Glomerular visceral epithelial cell (primary cell): ENCODE results near the gene MT1F.
"Not testable (repeated sequence)": the region's sequence is repeated elsewhere in the genome, so short reads cannot be mapped to it uniquely, and the experiment has no call there.

Source experiments
- DNase-seq: peaks from one replicate; pipeline ENCODE4 v3.0.0-alpha.2; 2016; ENCODE audit errors: extremely low spot score

Gene MT1F

DNA sequence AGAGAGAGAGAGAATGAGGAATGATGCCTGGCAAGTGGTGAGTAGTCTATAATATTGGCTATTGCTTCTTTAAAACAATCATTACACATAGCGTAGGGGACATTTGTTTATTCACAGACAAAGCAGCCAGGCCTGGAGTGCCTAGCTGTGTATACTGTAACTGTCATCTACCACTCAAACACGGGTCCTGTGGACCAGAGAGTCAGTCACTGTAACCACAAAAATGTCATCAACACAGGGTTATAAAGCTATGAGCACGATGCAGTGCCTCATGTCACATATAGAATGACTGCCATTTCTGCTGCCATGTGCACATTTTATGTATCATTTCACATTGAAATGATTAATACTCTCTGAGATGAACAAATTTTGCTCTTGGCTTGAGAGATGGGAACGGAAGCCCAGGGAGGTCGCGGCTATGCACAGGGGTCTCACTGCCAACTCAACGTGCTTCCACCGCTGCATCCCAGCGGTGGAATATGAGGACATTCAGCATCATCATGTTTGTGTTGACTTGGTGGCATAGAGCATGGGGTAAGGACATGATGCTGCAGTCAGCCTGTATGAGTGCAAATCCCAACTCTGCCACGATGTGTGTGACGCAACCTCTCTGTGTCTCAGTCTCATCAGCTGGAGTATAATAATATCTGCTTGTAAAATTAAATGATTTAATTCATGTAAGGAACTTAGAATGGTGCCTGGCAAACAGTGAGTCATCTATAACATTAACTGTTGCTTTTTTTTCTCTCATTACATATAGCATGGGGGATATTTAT lies 15.2 kb downstream of the MT1F start:
- no peak for DNase-seq

DNA sequence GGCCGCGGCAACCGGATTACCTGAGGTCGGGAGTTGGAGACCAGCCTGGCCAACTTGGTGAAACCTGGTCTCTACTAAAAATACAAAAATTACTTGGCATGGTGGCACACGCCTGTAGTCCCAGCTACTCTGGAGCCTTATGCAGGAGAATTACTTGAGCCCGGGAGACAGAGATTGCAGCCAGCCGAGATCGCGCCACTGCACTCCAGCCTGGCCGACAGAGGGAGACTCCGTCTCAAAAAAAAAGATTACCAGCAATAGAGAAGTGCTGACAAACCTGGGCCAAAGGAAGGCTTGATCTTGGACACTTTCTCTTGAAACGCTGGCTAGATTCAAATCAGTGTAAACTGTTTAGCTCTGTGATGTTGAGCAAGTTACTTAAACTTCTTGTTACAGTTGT lies 16.2 kb downstream of the MT1F start:
- DNase-seq: peak; percentile 39

DNA sequence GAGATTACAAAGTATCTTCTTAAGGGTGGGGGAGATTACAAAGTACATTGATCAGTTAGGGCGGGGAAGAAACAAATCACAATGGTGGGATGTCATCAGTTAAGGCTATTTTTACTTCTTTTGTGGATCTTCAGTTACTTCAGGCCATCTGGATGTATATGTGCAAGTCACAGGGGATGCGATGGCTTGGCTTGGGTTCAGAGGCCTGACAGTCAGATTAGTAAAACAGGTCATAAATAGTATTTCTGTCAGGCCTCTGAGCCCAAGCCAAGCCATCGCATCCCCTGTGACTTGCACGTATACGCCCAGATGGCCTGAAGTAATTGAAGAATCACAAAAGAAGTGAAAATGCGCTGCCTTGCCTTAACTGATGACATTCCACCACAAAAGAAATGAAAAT lies 16.8 kb downstream of the MT1F start:
- DNase-seq: not testable (repeated sequence)

DNA sequence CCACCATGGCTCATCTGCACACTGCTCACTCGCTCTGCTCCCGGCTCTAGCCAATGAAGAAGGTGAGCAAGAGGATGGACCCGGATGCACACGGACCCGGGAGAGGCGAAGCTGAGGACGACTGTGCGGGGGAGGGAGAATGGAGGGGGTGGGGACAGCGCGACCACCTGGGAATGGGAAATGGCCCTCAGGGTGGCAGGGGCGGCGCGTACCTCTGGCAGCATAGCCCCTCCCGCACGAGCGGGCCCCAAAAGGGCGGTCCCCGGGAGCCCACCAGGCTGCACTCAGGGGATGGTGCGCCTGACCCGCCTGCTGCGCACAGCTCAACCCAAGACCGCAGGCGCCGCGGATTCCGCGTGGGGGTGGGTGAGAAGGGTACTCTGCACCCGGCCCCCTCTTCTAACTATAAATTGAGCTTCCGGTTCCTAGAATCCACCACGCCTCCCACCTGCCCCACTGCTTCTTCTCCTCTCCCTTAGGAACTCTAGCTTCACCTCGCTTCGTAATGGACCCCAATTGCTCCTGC lies 18.0 kb downstream of the MT1F start:
- DNase-seq: no peak

DNA sequence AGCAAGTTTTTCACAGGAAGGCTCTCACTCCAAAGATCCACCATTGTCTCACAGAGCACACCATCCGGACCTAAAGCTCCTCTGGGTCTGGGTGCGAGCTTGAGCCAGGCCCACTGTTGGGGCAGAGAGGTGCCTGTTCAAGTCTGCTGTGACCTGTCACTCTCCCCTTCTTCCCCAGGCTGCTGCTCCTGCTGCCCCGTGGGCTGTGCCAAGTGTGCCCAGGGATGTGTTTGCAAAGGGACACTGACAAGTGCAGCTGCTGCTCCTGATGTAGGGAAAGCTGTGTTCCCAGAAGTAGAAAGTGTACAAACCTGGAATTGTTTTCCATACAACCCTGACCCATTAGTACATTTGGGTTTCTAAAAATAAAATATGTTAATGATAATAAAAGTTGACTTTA lies 19.7 kb downstream of the MT1F start:
- DNase-seq: no peak

DNA sequence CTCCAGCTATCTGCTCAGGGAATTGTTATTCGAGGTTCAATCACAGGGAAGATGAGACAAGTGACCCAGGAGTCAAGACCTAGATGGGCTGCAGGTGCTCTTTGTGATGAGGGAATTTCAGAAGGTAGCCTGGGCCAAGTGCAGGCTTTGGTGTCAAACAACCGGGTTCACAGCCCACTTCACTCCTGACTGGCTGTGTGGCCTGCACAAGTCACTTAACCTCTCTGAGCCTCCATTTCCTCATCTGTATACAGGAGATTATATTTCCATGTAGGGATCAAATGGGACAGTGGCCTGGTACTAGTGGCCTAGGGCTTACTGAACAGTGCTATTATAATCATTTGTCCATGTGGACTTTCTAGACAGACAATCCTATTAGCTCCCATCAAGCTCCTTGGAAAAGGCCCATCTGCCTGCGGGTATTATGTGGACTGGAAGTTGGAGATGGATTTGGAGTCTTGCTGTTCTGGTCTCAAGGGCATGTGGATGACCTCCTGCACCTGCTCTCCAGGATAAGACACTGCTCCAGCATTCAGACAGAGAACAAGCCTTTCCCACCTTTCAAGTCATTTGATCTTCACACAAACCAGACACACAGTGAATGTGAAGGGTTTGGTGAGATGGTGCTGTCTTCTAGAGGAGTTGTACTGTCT lies 21.4 kb downstream of the MT1F start:
- no peak for DNase-seq

DNA sequence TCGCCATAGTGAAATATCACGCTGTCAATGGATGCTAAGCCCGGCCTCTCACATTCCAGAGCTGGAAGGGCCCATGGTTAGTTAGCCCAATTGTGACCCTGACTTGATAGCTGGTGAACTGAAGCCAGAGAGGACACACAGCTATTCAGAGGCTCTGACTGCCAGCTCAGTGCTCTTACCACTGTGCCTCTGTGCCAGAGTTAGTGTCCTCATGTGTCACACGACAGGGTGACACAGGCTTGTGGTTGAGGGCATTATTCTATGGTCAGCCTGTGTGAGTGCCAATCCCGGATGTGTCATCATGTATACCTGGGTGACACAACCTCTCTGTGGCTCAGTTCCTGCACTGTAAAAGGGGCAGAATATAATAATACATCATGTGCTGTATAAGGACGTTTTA lies 22.1 kb downstream of the MT1F start:
- no peak for DNase-seq

DNA sequence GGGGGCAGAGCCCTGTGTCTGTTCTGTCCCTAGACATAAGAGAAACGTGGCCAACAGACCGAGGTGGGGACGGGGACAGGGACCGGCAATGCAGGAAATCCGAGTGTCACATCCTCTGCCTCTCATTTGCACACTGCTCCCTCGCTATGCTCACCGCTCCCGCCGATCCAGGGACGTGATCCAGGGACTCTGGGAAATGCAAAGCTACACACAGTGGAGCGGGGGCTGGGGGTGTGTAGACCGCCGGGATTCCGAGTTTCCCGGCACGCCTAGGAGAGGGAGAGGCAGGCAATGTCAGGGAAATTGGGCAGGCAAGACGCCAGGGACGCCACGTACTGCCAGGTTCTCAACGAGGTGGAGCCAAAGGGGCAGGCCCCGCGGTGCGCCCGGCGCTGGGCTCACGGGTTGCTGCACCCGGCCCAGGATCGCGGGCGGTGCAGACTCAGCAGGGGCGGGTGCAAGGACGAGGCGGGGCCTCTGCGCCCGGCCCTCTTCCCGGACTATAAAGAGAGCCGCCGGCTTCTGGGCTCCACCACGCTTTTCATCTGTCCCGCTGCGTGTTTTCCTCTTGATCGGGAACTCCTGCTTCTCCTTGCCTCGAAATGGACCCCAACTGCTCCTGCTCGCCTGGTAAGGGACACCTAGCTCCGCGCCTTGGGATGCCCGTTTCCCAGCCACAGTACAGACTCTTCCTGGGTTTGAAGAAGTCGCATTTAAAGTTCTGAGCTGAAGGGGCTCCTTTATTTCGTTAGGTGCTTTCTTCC lies 24.4 kb downstream of the MT1F start, which contains the start of gene MT1X:
Gene MT1X, plus strand, starts transcription at position 532 of the 764 bp plus-strand sequence. Its CDS starts 71 bp downstream, at position 603.
- peak; percentile 92 for DNase-seq

DNA sequence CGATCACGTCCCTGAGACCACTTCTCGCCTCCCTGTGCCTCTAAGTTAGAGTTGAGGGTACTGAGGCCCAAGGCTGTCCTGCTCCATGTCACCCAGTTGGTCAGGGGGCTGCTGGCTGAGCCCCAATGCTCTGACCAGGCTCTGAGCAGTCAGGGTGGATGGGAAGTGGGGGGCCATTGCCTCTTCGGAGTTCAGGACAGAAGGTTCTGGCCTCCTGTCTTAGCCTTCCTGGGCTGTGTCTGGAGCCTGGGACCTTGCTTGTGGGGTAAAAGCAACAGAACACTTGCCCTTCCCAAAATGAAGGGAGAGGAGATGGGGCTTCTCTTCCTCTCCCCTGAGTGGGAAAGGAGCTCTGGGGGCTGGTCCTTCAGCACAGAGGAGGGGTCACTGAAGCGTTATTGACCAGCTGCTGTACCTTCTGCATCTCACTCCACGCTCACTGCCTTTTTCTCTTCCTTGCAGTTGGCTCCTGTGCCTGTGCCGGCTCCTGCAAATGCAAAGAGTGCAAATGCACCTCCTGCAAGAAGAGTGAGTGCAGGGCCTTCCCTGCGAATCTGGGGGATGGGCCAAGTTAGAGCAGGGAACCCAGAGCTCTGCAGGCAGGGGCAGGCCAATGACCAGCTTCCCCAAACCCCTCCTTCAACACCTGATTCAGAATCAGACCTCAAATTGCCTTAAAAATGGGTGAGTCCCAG lies 25.1 kb downstream of the MT1F start:
- no peak for DNase-seq

DNA sequence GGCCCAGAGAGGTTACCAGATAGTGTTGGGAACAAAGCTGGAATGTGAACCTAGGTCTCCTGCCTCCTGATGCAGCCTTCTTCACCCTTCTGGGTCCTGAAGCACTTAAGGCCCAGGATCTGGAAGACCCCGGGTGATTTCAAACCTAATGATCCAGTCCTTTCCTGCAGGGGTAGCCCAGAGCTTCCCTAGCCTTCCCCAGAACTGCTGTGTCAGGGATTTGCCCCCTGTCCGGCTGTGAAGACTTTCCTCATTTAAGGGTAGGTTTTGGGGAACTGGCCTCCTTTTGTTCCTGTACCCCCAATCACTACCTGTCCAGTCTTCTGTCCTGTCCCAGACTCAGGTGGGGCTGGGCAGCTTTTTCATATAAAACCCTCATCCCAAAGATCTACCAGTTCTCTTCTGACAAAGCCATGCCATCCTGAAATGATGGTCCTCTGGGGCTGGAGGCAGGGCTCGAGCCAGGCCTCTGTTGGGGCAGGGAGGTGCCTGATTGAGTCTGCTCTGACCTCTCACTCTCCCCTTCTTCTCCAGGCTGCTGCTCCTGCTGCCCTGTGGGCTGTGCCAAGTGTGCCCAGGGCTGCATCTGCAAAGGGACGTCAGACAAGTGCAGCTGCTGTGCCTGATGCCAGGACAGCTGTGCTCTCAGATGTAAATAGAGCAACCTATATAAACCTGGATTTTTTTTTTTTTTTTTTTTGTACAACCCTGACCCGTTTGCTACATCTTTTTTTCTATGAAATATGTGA lies 25.8 kb downstream of the MT1F start:
- no peak for DNase-seq

DNA sequence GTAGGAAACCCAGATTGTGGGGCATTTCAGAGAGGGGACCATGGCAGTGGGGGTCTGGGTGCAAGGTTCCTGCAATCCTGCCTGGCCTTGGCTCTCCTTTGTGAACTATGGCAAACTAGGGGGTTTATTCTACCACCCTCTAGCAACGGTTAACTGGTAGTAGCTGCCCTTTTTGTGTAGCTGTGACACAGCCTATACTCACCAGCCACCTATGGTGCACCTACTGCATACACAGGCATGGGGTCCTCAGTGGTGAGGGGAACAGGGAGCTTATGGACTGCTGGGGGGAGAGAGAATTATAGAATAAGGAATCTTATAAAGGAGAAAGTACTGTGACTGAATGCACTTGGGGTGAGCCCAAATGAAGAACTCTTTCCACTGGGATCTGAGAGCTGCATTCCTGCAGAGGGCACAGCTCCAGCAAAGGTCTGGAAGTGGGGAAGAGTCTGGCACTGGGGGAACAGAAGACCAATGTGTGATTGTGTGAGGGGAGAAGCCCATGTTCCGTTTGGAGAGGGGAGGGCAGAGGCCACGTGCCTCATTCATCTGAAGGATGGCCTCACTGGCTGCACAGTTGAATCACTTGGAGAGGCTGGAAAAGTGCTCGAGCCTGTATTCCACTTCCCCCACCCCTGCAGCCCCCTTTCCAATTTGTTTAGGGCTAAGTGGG lies 26.6 kb downstream of the MT1F start:
- DNase-seq: no peak

DNA sequence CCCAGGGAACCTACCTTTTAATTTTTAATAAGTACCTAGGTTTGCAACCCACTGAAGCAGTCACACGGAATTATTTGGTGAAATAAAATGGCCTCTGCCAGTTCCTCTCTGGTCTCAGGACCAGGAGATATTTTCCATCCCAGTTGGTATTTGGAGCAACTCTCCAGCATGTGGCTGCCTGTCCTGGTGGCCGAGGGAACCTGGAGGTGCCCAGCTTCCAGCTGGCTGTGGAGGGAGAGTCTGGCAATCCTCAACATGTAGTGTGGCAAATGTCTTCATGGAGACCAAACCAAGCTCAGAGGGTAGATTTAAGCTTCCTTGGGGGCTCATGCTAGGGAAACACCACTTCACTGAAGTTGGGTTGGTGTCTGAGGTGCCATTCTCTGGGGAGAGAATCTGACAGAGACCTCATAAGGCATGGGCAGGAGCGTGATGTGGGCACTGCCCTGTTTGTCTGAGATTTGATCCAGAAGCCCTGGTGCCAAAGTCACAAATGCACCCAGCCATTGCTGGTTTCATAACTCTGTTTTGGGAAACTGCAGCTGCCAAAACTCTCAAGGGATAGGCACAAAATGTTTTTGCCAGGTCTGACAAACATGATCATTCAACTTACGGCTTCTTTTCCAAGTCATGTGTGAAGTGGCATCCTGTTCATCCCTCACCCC lies 27.3 kb downstream of the MT1F start:
- no peak for DNase-seq

DNA sequence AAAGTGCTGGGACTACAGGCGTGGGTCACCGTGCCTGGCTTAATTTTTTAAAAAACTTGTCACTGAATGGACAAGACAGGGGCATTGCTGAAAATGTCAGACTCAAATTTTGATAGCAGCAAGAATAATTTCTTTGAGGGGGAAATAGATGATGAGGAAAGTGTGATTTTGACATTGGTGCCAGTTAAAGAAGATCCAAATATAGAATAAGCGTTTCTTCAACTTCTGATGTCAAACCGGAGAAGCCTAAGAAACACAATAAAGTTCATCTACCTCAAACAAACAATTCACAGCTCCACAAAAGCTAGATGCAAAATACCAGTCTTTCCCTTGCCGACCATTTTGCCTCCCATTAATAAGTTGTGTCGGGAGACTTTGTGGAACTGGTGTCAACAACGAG lies 29.0 kb downstream of the MT1F start:
- DNase-seq: no peak

DNA sequence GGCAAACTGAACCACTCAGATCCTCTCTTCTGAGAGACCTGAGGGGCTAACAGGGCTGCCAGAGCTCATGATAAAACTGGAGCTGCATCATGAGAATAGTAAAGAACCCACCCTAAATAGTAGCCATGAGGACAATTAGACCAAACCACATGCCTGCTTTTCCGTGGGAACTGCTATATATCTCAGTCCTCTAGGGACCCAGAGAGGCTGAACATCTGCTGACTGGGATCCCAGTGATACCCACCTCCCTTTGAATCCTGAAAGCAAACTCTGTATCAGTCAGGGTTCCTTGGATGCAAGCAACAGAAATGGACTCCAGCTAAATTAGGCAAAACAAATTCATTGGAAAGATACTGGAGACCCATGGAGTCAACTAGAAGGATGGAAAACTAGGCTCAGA lies 31.0 kb downstream of the MT1F start:
- DNase-seq: no peak

DNA sequence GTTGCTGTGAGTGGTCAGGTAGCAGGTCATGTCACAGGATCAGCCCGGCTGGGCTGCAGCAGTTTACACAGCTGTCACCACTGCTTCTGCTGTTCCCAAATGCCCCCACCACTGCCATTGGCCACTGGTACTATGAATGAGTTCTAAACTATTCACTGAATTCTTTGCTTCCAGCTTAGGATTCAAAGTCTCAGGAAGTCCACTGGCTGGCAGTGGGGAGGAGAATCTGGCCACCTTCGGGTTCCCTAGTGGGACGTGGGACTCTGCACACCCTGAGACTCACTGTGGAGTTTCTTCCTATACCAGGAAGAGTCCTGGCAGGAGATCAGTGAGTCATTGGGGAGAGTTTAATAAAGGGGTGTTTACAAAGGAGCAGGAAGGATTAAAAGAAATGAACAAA lies 31.4 kb downstream of the MT1F start:
- no peak for DNase-seq

DNA sequence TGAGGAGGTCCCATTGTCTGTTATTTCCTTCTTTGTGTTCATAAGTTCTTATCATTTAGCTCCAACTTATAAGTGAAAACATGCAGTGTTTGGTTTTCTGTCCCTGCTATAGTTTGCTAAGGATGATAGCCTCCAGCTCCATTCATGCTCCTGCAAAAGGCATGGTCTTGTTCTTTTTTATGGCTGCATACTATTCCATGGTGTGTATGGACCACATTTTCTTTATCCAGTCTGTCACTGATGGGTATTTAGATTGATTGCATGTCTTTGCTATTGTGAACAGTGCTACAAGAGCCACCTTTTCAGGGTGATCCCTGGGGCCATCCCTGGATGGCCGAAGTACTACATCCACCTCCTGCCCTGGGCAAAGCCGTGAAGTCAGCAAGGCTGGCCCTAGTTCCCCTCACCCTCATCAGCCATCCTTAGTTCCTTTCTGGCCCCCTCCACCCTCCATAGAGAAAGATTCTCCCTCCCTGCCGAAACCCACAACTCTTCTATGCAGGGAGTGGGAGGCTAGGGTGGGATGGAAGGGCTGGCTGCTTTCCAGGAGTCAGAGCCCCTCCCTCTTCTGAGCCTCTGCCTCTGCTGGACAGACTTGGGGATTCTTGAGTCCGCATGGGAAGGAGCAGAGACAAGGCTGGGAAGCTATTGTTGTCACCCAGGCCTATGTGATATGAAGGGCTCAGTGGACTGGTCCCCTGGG lies 32.8 kb downstream of the MT1F start:
- DNase-seq: no peak

DNA sequence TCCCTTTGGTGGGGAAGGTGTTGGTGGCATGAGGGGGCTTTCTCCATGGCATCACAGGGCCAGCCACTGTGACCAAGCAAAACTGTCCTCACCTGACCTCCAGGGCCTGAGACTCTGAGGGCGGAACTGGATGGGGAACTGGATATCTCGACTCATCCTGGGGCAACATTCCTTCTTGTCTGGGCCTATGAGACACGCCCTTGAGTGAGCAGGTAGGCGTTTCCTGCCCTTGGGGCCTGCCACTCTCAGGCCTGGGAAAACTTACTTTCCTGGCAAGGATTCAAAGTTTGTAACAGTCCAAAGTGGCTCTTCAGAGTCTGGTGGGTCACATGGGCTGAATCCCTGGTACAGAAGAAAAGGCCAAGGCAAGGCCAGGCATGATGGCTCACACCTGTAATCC lies 34.1 kb downstream of the MT1F start:
- peak; percentile 69 for DNase-seq

DNA sequence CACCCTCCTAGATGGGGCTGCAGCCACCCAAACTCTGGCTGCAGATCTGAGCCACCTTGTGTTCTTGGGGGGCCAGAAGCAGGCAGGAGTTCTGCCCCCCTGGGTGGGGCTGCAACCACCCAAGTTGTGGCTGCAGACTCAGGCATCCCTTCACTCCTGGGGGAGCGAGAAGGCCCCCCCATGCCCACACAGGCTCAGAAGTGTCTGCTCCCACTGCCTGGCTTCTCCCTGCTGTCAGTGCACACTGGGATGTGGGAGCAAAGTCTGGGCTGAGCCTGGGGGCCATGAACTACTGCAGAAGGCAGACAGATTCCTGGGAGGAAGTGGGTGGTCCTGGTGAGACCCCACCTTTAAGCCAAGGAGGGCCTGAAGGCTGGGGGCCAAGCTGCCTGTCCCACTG lies 37.5 kb downstream of the MT1F start:
- no peak for DNase-seq

DNA sequence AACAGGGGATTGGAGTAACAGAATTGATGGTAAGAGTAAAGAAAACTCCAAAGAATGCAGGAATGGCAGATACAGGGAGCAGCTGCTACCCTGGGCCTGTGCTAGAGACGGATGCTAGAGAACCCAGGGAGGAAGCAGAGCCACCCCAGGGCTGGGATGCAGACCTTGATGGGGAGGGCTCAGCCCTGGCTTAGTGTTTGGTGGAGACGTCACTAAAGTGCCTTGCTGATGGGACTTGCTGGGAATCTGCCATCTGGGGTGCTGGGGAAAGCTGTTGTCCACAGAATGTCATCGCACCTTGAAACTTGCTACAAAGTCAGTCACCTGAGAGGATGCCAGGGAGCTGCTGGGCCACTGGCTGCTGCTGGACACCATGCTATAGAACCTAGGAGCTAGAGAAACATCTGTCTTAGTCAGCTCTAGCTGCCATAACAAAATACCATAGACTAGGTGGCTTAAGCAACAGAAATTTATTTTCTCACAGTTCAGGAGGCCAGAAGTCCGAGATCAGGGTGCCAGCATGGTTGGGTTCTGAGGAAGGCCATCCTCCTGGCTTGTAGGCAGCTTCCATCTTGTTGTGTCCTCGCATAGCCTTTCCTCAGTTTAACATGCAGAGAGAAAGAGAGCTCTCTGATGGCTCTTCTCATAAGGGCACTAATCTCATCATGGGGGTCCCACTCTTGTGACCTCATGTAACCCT lies 39.8 kb downstream of the MT1F start:
- no peak for DNase-seq
